Esophagus muscularis mucosa (tissue), 4 donors: ENCODE data around the gene PDE8B. TPM values are rescaled to one million over a fixed set of nuclear protein-coding genes. Genes with fewer than 3 reads are reported as not detected.
"Not testable (repeated sequence)": the region's sequence is repeated elsewhere in the genome, so short reads cannot be mapped to it uniquely, and the experiment has no call there.

Experiments
- DNase-seq: peaks from one replicate; pipeline ENCODE4 v3.0.0-alpha.2; 2017; ENCODE audit errors: extremely low spot score
- H3K27ac ChIP-seq, 4 donors: fragments of 200-600 bp; sonication (generic); replicated peaks in 1 of 4; 1 replicate in 3 of 4; 2 replicates in 1 of 4; pipeline ENCODE4 v1.5.1; 2016 to 2019; ENCODE audit warnings: mild to moderate bottlenecking in 1 of 4
- H3K27me3 ChIP-seq, 4 donors: fragments of 200-600 bp; sonication (generic); one replicate each; pipeline versions ENCODE4 v1.5.1 to v1.6.0; 2016 to 2019
- H3K36me3 ChIP-seq, 4 donors: fragments of 200-600 bp; sonication (generic); one replicate each; pipeline ENCODE4 v1.5.1; 2016 to 2019
- H3K4me1 ChIP-seq, 4 donors: fragments of 200-600 bp; sonication (generic); one replicate each; pipeline ENCODE4 v1.5.1; 2016 to 2019
- H3K4me3 ChIP-seq, 4 donors: fragments of 200-600 bp; sonication (generic); 1 replicate in 2 of 4; 2 replicates in 2 of 4; pipeline ENCODE4 v1.5.1; 2016 to 2019; ENCODE audit warnings: mild to moderate bottlenecking in 4 of 4, moderate library complexity in 1 of 4
- H3K9me3 ChIP-seq, 4 donors: fragments of 200-600 bp; sonication (generic); 1 replicate in 3 of 4; 2 replicates in 1 of 4; pipeline ENCODE4 v1.5.1; 2016 to 2019
- EP300 ChIP-seq: sonication (generic); formaldehyde crosslinking; IDR thresholded peaks from one replicate; pipeline ENCODE4 v1.6.1; 2017; ENCODE audit warnings: antibody characterized with exemption
- POLR2A ChIP-seq: fragments of 450-650 bp; IDR thresholded peaks from one replicate; pipeline ENCODE4 v1.6.1; 2017; ENCODE audit warnings: antibody characterized with exemption, moderate library complexity, mild to moderate bottlenecking, low read depth
- POLR2AphosphoS5 ChIP-seq, 2 donors: sonication (generic); formaldehyde crosslinking; IDR thresholded peaks; one replicate each; pipeline ENCODE4 v1.6.1; 2017; ENCODE audit warnings: antibody characterized with exemption in 2 of 2
- WGBS: methylation state at CpG from one replicate; pipeline ENCODE4 v1.1.5; 2018; 5-methylcytosine and 5-hydroxymethylcytosine counted together
- intact Hi-C: fragments of 100-400 bp; cut with DNase I; formaldehyde crosslinking; loops from one replicate; pipeline ENCODE4 v1.15.1; 2023
- total RNA-seq, 4 donors: library from RNA; depleted of rRNA; stranded (reverse); fragments of >200 nt; gene quantifications; one replicate each; pipeline versions ENCODE4 v1.1.0 to v1.2.1, GENCODE V29; 2016
- TF ChIP-seq, protein P1 (sequence below), 3 experiments: fragments of 200-600 bp in 2 of 3; fragments of 450-650 bp in 1 of 3; sonication (generic) in 2 of 3; IDR thresholded peaks; one replicate each; pipeline ENCODE4 v1.5.1; 2017 to 2019; ENCODE audit warnings: antibody characterized with exemption in 3 of 3, mild to moderate bottlenecking in 2 of 3, moderate library complexity in 1 of 3

The PDE8B gene
- total RNA-seq, 4 donors from 2014 or later: 0.83 to 7.1 (median 1.5) TPM

DNA sequence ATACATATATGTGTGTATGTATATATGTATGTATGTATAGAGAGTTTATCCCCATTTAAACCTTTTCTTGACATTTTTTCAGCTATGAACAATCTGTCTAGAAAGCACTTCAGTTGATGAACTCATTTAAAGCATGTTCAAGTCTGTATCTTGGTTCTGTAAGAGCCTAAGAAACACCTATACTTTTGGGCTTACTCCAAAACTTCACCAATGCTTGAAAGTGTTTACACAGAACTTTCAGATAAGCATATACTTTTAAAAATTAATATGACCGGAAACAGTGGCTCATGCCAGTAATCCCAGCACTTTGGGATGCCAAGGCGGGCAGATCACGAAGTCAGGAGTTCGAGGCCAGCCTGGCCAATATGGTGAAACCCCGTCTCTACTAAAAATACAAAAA is 250.8 kb downstream of the PDE8B start:
- H3K9me3 ChIP-seq: no peaks in the 10 kb centered on the region
- intact Hi-C loops: no loop called here
- H3K4me1 ChIP-seq: no peaks in the 10 kb centered on the region
- TF ChIP-seq, protein P1, sequence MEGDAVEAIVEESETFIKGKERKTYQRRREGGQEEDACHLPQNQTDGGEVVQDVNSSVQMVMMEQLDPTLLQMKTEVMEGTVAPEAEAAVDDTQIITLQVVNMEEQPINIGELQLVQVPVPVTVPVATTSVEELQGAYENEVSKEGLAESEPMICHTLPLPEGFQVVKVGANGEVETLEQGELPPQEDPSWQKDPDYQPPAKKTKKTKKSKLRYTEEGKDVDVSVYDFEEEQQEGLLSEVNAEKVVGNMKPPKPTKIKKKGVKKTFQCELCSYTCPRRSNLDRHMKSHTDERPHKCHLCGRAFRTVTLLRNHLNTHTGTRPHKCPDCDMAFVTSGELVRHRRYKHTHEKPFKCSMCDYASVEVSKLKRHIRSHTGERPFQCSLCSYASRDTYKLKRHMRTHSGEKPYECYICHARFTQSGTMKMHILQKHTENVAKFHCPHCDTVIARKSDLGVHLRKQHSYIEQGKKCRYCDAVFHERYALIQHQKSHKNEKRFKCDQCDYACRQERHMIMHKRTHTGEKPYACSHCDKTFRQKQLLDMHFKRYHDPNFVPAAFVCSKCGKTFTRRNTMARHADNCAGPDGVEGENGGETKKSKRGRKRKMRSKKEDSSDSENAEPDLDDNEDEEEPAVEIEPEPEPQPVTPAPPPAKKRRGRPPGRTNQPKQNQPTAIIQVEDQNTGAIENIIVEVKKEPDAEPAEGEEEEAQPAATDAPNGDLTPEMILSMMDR (IDR thresholded peaks at IDR 0.05): no peak
- TF ChIP-seq POLR2AphosphoS5 (IDR thresholded peaks at IDR 0.05) (no peak), EP300 (no peak), POLR2A (no peak)
- H3K27me3 ChIP-seq: no peaks in the 10 kb centered on the region
- H3K4me3 ChIP-seq: no peak overlapping the region
- WGBS: 98% methylated on average over 5 of the region's 5 CpGs
- DNase-seq: no peak
- no peak overlapping the region for H3K27ac ChIP-seq
- H3K36me3 ChIP-seq: peaks cover 0 to 28% (median 4%) of the 10 kb centered on the region in 4 donors

DNA sequence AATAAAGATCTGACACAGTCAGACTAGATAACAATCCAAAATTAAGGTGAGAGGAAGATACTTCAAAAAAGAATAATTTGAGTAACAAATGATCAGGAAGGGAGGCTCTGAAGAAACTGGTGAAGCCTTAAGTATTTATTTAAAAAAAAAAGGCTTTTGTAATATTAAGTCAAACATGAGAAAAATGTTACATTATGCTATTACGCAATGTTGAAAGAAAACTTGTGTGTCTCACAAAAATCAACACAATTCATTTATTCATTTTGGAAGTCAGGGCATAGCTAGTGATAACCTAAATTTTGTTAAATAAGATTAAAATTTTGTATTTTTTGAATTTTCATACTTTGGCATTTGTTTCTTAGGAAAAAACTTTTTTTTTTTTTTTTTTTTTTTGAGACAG is 253.4 kb downstream of the PDE8B start:
- no peaks in the 10 kb centered on the region for H3K4me1 ChIP-seq
- H3K9me3 ChIP-seq: no peaks in the 10 kb centered on the region
- no peak overlapping the region for H3K27ac ChIP-seq
- H3K4me3 ChIP-seq: no peak overlapping the region
- intact Hi-C loops: no loop called here
- WGBS: 98% methylated on average over 1 of the region's 1 CpG
- DNase-seq: no peak
- TF ChIP-seq POLR2AphosphoS5 (IDR thresholded peaks at IDR 0.05) (no peak), EP300 (no peak), POLR2A (no peak)
- TF ChIP-seq, protein P1 (IDR thresholded peaks at IDR 0.05): no peak
- no peaks in the 10 kb centered on the region for H3K27me3 ChIP-seq
- H3K36me3 ChIP-seq: peaks cover 0 to 28% (median 4%) of the 10 kb centered on the region in 4 donors

DNA sequence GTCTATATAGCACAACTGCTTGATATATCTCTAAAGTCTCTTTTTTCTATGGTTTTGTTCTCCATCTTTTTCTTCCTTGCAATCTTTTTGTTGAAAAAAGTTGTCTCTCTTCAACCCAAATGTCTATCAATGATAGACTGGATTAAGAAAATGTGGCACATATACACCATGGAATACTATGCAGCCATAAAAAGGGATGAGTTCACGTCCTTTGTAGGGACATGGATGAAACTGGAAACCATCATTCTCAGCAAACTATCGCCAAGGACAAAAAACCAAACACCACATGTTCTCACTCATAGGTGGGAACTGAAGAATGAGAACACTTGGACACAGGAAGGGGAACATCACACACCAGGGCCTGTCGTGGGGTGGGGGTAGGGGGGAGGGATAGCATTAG is 258.4 kb downstream of the PDE8B start:
- H3K9me3 ChIP-seq: not testable (repeated sequence)

DNA sequence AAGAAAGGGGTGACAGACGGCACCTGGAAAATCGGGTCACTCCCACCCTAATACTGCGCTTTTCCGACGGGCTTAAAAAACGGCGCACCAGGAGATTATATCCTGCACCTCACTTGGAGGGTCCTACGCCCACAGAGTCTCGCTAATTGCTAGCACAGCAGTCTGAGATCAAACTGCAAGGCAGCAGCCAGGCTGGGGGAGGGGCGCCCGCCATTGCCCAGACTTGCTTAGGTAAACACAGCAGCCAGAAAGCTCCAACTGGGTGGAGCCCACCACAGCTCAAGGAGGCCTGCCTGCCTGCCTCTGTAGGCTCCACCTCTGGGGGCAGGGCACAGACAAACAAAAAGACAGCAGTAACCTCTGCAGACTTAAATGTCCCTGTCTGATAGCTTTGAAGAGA is 264.6 kb downstream of the PDE8B start:
- DNase-seq, H3K27me3 ChIP-seq, H3K9me3 ChIP-seq, H3K4me3 ChIP-seq, intact Hi-C loops, H3K36me3 ChIP-seq, H3K4me1 ChIP-seq, H3K27ac ChIP-seq: not testable (repeated sequence)
- WGBS: 96% methylated on average over 11 of the region's 11 CpGs

More for the DNA sequence above, 258.4 kb downstream of the PDE8B start:
- H3K4me3 ChIP-seq, H3K4me1 ChIP-seq, H3K27ac ChIP-seq, DNase-seq, H3K36me3 ChIP-seq, intact Hi-C loops, H3K27me3 ChIP-seq: not testable (repeated sequence)
- 98% methylated on average over 3 of the region's 3 CpGs for WGBS

Other genes starting within 250 kb of the PDE8B start
- gene AGGF1, start 180.3 kb upstream of the PDE8B start, total RNA-seq: 10 to 100 TPM; 16.4 to 25.0 (median 22.7) TPM
- gene ZBED3, start 123.4 kb upstream of the PDE8B start, total RNA-seq: 10 to 100 TPM in 2 of 4 donors, 1 to 10 TPM in 2; 5.4 to 15.0 (median 8.9) TPM